Natural killer cell (primary cell): ENCODE results near the gene GAL. TPM values are rescaled to one million over a fixed set of nuclear protein-coding genes. Genes with fewer than 3 reads are reported as not detected.

ENCODE experiments used
- ATAC-seq, 3 donors: fragments of 150-1000 bp in 2 of 3; fragments of 200-7000 bp in 1 of 3; cut with Tn5 transposase; 1 replicate in 1 of 3; 2 replicates in 2 of 3; pipeline ENCODE4 v1.10.0; 2021; ENCODE audit warnings: mild to moderate bottlenecking in 2 of 3, moderate library complexity in 2 of 3
- DNase-seq, 2 donors: peaks; one replicate each; pipeline versions ENCODE4 v3.0.0 to v3.0.0-alpha.2; 2013 to 2021; ENCODE audit warnings: mixed read lengths in 1 of 2
- H3K27ac ChIP-seq: one replicate; pipeline ENCODE4 v1.5.1; 2013; ENCODE audit warnings: mild to moderate bottlenecking, low read length
- H3K27me3 ChIP-seq: one replicate; pipeline ENCODE4 v1.6.1; 2013; ENCODE audit warnings: low read length; ENCODE audit not compliant: control insufficient read depth, insufficient read depth
- H3K36me3 ChIP-seq: one replicate; pipeline ENCODE4 v1.6.1; 2013; ENCODE audit warnings: low read length; ENCODE audit not compliant: control insufficient read depth, insufficient read depth
- H3K4me1 ChIP-seq: one replicate; pipeline ENCODE4 v1.6.1; 2013; ENCODE audit warnings: low read length; ENCODE audit not compliant: control insufficient read depth, insufficient read depth
- H3K4me3 ChIP-seq: one replicate; pipeline ENCODE4 v1.5.1; 2013; ENCODE audit warnings: low read length
- H3K9me3 ChIP-seq: one replicate; pipeline ENCODE4 v1.6.1; 2013; ENCODE audit warnings: low read length; ENCODE audit not compliant: control insufficient read depth, insufficient read depth
- H3K27ac Mint-ChIP-seq, 2 donors: one replicate each; pipeline ENCODE4 v1.8.0; 2022; ENCODE audit warnings: mild to moderate bottlenecking in 2 of 2, mixed read lengths in 2 of 2, moderate library complexity in 1 of 2
- H3K27me3 Mint-ChIP-seq, 2 donors: one replicate each; pipeline ENCODE4 v1.8.0; 2022; ENCODE audit warnings: low read depth in 2 of 2, mixed read lengths in 2 of 2
- H3K36me3 Mint-ChIP-seq: one replicate; pipeline ENCODE4 v1.8.0; 2022; ENCODE audit warnings: mixed read lengths
- H3K4me1 Mint-ChIP-seq, 2 donors: one replicate each; pipeline ENCODE4 v1.8.0; 2022; ENCODE audit warnings: mixed read lengths in 2 of 2
- H3K4me3 Mint-ChIP-seq: one replicate; pipeline ENCODE4 v1.8.0; 2022; ENCODE audit warnings: mild to moderate bottlenecking, moderate library complexity, mixed read lengths
- H3K9me3 Mint-ChIP-seq, 2 donors: one replicate each; pipeline ENCODE4 v1.8.0; 2022; ENCODE audit warnings: mixed read lengths in 2 of 2
- CTCF ChIP-seq: fragments of 200-600 bp; IDR thresholded peaks from one replicate; pipeline ENCODE4 v1.8.0; 2022; ENCODE audit warnings: antibody characterized with exemption
- WGBS: methylation state at CpG from one replicate; pipeline ENCODE4 v1.1.7; 2013; ENCODE audit warnings: missing lambda C conversion rate; ENCODE audit not compliant: insufficient coverage; 5-methylcytosine and 5-hydroxymethylcytosine counted together
- intact Hi-C: fragments of 100-400 bp; cut with micrococcal nuclease; formaldehyde crosslinking; loops from one replicate; pipeline ENCODE4 v1.14.2; 2022
- total RNA-seq, 4 donors: library from RNA; stranded (reverse); fragments of 120-200 nt in 1 of 4; gene quantifications; one replicate each; pipeline versions ENCODE4 v1.2.3 to v1.2.4, GENCODE V29; 2013 to 2022

Gene GAL
- total RNA-seq, 3 donors from 2014 or later (not counting 1 experiment from before 2014, with no cell fraction given): not detected

- Mint-ChIP-seq H3K9me3 (no peaks in the 10 kb centered on the region), H3K4me1 (no peaks in the 10 kb centered on the region), H3K27me3 (peaks cover 0 to 13% of the 10 kb centered on the region in 2 donors), H3K27ac (no peak overlapping the region), H3K4me3 (no peak overlapping the region), H3K36me3 (no peaks in the 10 kb centered on the region)
- Histone ChIP-seq H3K27ac (no peak overlapping the region), H3K9me3 (no peaks in the 10 kb centered on the region), H3K36me3 (no peaks in the 10 kb centered on the region), H3K4me1 (no peaks in the 10 kb centered on the region), H3K4me3 (no peak overlapping the region), H3K27me3 (no peaks in the 10 kb centered on the region)
- intact Hi-C loops: no loop called here
- DNase-seq (no peak), ATAC-seq (no peak)
- WGBS: 82% methylated on average over 21 of the region's 21 CpGs
- no peak for TF ChIP-seq CTCF
These were observed 16.5 kb upstream of the GAL start for GRCh38 chr11:68667511-68668500.

GRCh38 chr11:68669301-68670090 lies 14.8 kb upstream of the GAL start:
- Mint-ChIP-seq H3K27ac (no peak overlapping the region), H3K4me3 (no peak overlapping the region), H3K4me1 (no peaks in the 10 kb centered on the region), H3K9me3 (no peaks in the 10 kb centered on the region), H3K36me3 (no peaks in the 10 kb centered on the region), H3K27me3 (peaks cover 0 to 17% of the 10 kb centered on the region in 2 donors)
- no peaks in the 10 kb centered on the region for H3K4me1 ChIP-seq
- no peak for ATAC-seq
- no peak overlapping the region for H3K4me3 ChIP-seq
- H3K36me3 ChIP-seq: no peaks in the 10 kb centered on the region
- 89% methylated on average over 27 of the region's 27 CpGs for WGBS
- no peak for TF ChIP-seq CTCF
- DNase-seq: no peak
- intact Hi-C loops: no loop called here
- no peaks in the 10 kb centered on the region for H3K27me3 ChIP-seq
- no peaks in the 10 kb centered on the region for H3K9me3 ChIP-seq
- H3K27ac ChIP-seq: no peak overlapping the region

- H3K36me3 Mint-ChIP-seq: no peaks in the 10 kb centered on the region
- H3K27me3 Mint-ChIP-seq: peaks cover 0 to 12% of the 10 kb centered on the region in 2 donors
- DNase-seq (no peak), ATAC-seq (peak in 1 of 3 donors; percentile 3)
- H3K27ac Mint-ChIP-seq: no peak overlapping the region
- TF ChIP-seq CTCF: no peak
- H3K27ac ChIP-seq: no peak overlapping the region
- no peaks in the 10 kb centered on the region for H3K9me3 ChIP-seq
- no peaks in the 10 kb centered on the region for H3K9me3 Mint-ChIP-seq
- no peaks in the 10 kb centered on the region for H3K4me1 ChIP-seq
- no peaks in the 10 kb centered on the region for H3K36me3 ChIP-seq
- H3K4me3 ChIP-seq: no peak overlapping the region
- H3K4me1 Mint-ChIP-seq: no peaks in the 10 kb centered on the region
- WGBS: 85% methylated on average over 33 of the region's 33 CpGs
- H3K27me3 ChIP-seq: no peaks in the 10 kb centered on the region
- H3K4me3 Mint-ChIP-seq: no peak overlapping the region
- intact Hi-C loops: no loop called here
These were observed 13.9 kb upstream of the GAL start for GRCh38 chr11:68670208-68670992.
